Parathyroid adenoma (tissue), 2 donors: ENCODE measurements around the gene BFAR.

ENCODE experiments used
- H2AFZ ChIP-seq: fragments of 300-600 bp; sonication (generic); one replicate; pipeline ENCODE4 v1.7.0; 2017; ENCODE audit warnings: antibody characterized with exemption, mild to moderate bottlenecking
- H3K27ac ChIP-seq: fragments of 300-600 bp; sonication (generic); one replicate; pipeline ENCODE4 v1.7.0; 2017
- H3K27me3 ChIP-seq: fragments of 300-600 bp; sonication (generic); one replicate; pipeline ENCODE4 v1.7.0; 2017; ENCODE audit warnings: low read length; ENCODE audit not compliant: control insufficient read depth, insufficient read depth
- H3K36me3 ChIP-seq: fragments of 300-600 bp; sonication (generic); one replicate; pipeline ENCODE4 v1.7.0; 2017; ENCODE audit warnings: low read length; ENCODE audit not compliant: control insufficient read depth, insufficient read depth
- H3K4me1 ChIP-seq: fragments of 300-600 bp; sonication (generic); one replicate; pipeline ENCODE4 v1.7.0; 2017; ENCODE audit warnings: control low read depth
- H3K4me2 ChIP-seq: fragments of 300-600 bp; sonication (generic); one replicate; pipeline ENCODE4 v1.7.0; 2017; ENCODE audit warnings: low read length
- H3K4me3 ChIP-seq: fragments of 300-600 bp; sonication (generic); one replicate; pipeline ENCODE4 v1.7.0; 2017; ENCODE audit warnings: low read depth, low read length
- H3K79me2 ChIP-seq: fragments of 300-600 bp; sonication (generic); one replicate; pipeline ENCODE4 v1.7.0; 2017; ENCODE audit warnings: control low read depth
- H3K9ac ChIP-seq: fragments of 300-600 bp; sonication (generic); one replicate; pipeline ENCODE4 v1.7.0; 2017; ENCODE audit warnings: mild to moderate bottlenecking
- H3K9me3 ChIP-seq: fragments of 300-600 bp; sonication (generic); one replicate; pipeline ENCODE4 v1.7.0; 2017; ENCODE audit warnings: low read length; ENCODE audit not compliant: control insufficient read depth
- TF ChIP-seq, protein P1 (sequence below): fragments of 300-600 bp; sonication (generic); IDR thresholded peaks from one replicate; pipeline ENCODE4 v1.7.0; 2017; ENCODE audit warnings: antibody characterized with exemption, mild to moderate bottlenecking
- donor health status: primary hyperparathyroidism.

The BFAR gene, protein sequence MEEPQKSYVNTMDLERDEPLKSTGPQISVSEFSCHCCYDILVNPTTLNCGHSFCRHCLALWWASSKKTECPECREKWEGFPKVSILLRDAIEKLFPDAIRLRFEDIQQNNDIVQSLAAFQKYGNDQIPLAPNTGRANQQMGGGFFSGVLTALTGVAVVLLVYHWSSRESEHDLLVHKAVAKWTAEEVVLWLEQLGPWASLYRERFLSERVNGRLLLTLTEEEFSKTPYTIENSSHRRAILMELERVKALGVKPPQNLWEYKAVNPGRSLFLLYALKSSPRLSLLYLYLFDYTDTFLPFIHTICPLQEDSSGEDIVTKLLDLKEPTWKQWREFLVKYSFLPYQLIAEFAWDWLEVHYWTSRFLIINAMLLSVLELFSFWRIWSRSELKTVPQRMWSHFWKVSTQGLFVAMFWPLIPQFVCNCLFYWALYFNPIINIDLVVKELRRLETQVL

DNA sequence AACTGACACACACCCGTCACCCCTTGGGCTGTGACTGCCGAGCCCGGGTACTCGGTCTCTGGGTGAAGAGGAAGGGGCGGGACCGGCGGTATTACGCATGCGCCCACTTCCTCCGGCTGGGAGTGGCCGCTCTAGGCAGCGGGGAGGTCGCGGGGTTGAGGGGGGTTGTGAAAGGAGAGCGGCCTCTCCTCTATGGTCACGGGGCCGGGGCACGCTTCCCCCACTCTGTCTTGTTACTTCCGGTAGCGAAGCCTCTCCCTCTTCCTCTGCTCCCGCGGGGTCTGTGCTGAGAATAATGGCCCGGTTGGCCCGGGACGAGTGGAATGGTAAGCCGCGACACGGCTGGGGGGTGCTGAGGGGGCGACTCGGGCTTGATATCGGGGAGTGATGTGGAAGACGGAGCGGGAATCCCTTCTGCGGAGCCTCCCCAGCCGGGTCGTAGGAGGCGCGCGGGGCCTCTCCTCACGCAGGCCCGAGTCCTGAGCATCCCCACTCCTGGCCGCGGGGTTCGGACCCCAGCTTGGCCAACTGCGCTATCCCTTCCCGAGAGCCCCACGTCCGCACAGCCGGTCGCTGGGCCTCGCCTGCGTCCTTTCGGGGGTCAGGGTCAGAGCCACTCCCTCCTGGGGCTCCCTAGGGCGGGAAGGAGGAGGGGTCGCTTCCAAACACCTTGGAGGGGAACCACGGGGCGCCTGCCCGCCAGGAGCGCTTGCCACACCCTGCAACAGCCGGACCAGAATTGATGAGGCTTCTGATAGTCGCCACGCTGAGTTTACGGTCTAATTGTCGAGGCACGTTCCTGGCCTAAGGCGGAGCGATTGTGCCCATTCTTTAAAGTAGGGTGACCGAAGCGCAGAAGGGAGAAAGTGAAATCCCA lies at the start of gene BFAR:
Gene BFAR (plus strand): TSS at position 259 of the 877 bp plus-strand sequence. CDS start 11,396 bp downstream, outside the sequence.
- H2AFZ ChIP-seq, result peak within 1 kb of the TSS; percentile 96
- TF ChIP-seq, protein P1, sequence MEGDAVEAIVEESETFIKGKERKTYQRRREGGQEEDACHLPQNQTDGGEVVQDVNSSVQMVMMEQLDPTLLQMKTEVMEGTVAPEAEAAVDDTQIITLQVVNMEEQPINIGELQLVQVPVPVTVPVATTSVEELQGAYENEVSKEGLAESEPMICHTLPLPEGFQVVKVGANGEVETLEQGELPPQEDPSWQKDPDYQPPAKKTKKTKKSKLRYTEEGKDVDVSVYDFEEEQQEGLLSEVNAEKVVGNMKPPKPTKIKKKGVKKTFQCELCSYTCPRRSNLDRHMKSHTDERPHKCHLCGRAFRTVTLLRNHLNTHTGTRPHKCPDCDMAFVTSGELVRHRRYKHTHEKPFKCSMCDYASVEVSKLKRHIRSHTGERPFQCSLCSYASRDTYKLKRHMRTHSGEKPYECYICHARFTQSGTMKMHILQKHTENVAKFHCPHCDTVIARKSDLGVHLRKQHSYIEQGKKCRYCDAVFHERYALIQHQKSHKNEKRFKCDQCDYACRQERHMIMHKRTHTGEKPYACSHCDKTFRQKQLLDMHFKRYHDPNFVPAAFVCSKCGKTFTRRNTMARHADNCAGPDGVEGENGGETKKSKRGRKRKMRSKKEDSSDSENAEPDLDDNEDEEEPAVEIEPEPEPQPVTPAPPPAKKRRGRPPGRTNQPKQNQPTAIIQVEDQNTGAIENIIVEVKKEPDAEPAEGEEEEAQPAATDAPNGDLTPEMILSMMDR, result no peak
- peak within 1 kb of the TSS; percentile 74 for H3K9ac ChIP-seq
- H3K27ac ChIP-seq, result peak within 1 kb of the TSS; percentile 86
- H3K4me2 ChIP-seq, result peak within 1 kb of the TSS; percentile 78
- no peaks in the 10 kb centered on the region for H3K36me3 ChIP-seq
- H3K4me3 ChIP-seq, result peak within 1 kb of the TSS; percentile 92
- H3K4me1 ChIP-seq, result peaks cover 10% of the 10 kb centered on the region
- H3K9me3 ChIP-seq, result no peaks in the 10 kb centered on the region
- no peaks in the 10 kb centered on the region for H3K27me3 ChIP-seq
- H3K79me2 ChIP-seq, result peaks cover 30% of the 10 kb centered on the region

DNA sequence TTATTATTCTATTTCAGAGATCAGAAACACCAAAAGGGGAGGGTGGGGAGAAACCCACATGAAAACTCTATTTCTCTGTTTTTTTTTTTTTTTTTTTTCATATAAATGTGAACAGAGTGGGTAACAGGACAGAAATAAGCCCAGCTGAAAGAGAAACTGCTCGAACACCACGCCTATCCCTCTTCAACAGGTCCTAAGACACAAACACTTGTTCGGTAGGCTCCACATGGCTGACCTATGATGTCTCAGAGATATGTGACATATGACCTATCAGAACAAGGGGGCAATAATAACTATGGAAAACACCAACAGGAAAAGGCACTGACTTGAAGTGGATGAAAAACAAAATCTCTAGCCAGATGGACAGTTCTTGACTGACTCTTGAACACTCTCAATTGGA lies 47.5 kb upstream of the BFAR start:
- H3K9ac ChIP-seq, result no peak overlapping the region
- H3K27ac ChIP-seq, result no peak overlapping the region
- no peak overlapping the region for H3K4me3 ChIP-seq
- no peaks in the 10 kb centered on the region for H3K36me3 ChIP-seq
- no peaks in the 10 kb centered on the region for H3K79me2 ChIP-seq
- no peaks in the 10 kb centered on the region for H3K9me3 ChIP-seq
- no peak overlapping the region for H3K4me2 ChIP-seq
- no peaks in the 10 kb centered on the region for H3K4me1 ChIP-seq
- no peak overlapping the region for H2AFZ ChIP-seq
- TF ChIP-seq, protein P1, result no peak
- no peaks in the 10 kb centered on the region for H3K27me3 ChIP-seq

DNA sequence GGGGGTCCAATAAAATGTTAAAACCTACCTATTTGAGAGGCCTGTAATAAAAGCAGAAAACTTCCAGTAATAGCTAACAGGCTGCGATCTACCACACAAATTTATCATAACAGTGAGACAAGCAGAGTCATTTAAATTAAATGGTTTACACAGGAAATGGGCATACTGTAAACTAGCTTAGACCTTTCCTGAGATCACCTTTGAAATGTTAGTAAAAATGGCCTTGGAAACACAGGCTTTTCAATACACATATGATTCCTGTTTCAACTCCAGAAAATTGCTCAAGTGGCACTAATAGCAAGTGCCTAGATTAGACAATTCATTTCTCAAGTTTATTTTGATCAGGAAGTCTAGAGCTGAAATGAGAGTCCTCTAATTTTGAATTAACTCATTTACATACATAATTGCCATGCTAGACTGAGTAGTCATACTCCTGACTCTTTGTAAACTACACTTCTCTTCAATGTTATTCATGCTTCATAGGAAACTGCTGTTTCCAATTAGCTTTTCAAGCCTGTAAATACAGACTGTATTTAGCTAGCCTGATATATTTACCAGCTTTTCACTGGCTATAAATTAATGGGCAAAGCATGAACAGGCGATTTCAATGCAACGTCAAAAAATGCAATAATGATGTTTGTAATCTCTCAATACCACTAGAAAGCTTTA lies 46.0 kb upstream of the BFAR start:
- Histone ChIP-seq H3K9ac (no peak overlapping the region), H3K27me3 (no peaks in the 10 kb centered on the region), H3K36me3 (no peaks in the 10 kb centered on the region), H3K79me2 (no peaks in the 10 kb centered on the region), H2AFZ (no peak overlapping the region), H3K4me3 (no peak overlapping the region), H3K9me3 (no peaks in the 10 kb centered on the region), H3K4me2 (no peak overlapping the region), H3K4me1 (no peaks in the 10 kb centered on the region), H3K27ac (no peak overlapping the region)
- TF ChIP-seq, protein P1, result no peak

DNA sequence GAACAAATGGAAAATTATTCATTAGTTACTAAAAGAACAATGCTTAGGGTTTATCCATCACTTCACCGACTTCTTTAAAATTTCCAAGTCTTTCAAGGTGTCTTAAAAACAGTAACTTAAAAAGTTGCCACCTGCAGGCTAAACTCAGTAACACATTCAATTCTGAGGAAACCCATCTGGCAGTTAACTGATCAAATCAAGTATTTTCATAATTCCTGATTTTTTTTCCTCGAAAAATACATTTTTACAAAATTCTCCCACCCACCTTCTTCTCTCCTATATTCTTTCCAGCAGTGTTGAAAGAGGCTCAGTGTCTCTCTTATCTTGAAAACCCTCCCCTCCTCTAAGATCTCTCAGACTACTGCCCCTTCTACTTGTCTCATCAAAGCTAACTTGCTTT lies 32.6 kb upstream of the BFAR start:
- Histone ChIP-seq H3K4me1 (no peaks in the 10 kb centered on the region), H3K36me3 (no peaks in the 10 kb centered on the region), H2AFZ (no peak overlapping the region), H3K4me2 (no peak overlapping the region), H3K4me3 (no peak overlapping the region), H3K79me2 (no peaks in the 10 kb centered on the region), H3K27me3 (no peaks in the 10 kb centered on the region), H3K9me3 (no peaks in the 10 kb centered on the region), H3K27ac (no peak overlapping the region), H3K9ac (no peak overlapping the region)
- TF ChIP-seq, protein P1, result peak; percentile 29
